ENCODE results near the gene CNDP1. TPM values are rescaled to one million over a fixed set of nuclear protein-coding genes. Genes with fewer than 3 reads are reported as not detected.

The CNDP1 gene
- polyA plus RNA-seq, 1 of the 3 experiments (the other 2 are of a cell fraction): not detected

DNA sequence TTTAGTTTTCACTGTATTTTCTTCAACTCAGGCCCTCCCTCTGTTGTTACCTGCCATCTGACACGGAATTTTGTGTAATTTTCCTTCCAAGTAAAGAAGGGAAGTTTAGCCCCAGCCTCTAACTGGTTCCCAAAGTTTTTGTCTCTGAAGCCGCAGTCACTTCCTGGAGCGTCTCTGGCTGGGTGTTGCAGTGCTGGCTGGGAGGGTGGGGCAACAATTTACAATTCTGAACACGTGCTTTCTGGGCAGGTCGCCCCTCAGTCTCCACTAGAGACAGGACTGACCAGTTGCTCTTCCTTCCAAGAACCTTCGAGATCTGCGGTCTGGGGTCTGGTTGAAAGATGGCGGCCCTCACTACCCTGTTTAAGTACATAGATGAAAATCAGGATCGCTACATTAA is 34.7 kb upstream of the CNDP1 start:
- CTCF ChIA-PET: interaction anchor here (1.0 kb wide), 1 partner anchor 53 kb away, joined by 3 read pairs; no protein-coding TSS in a partner anchor
- Histone ChIP-seq H3K36me3 (replicated peaks in 1 of 2; ENCODE audit: control insufficient read depth in 1 of 2, insufficient read depth in 2 of 2, low read length in 1 of 2) (peaks cover 23 to 29% of the 10 kb centered on the region in 2 experiments), H3K9me3 (no peaks in the 10 kb centered on the region), H3K9me2 (no peaks in the 10 kb centered on the region), H3K4me1 (ENCODE audit: control insufficient read depth in 1 of 2, insufficient read depth in 2 of 2, low read depth in 1 of 2, low read length in 1 of 2) (peaks cover 0 to 4% of the 10 kb centered on the region in 2 experiments; a peak in 1 of 4 replicates), H3K4me3 (ENCODE audit: low read depth in 2 of 2, low read length in 1 of 2) (no peak overlapping the region), H3K27ac (ENCODE audit: low read depth in 2 of 2, low read length in 1 of 2) (no peak overlapping the region), H3K4me2 (no peak overlapping the region), H3K27me3 (ENCODE audit: insufficient read depth) (no peaks in the 10 kb centered on the region), H4K20me1 (ENCODE audit: insufficient read depth) (no peaks in the 10 kb centered on the region), H2AFZ (ENCODE audit: low read depth) (no peak overlapping the region), H3K79me2 (ENCODE audit: insufficient read depth) (peaks cover 30% of the 10 kb centered on the region), H3K9ac (no peak overlapping the region), H3F3A (replicated peaks; ENCODE audit: insufficient read depth) (no peaks in the 10 kb centered on the region)
- no peak for TF ChIP-seq EZH2phosphoT487 (IDR thresholded peaks at IDR 0.05; ENCODE audit: borderline replicate concordance, low read depth)
- TF ChIP-seq RCOR1 (IDR thresholded peaks at IDR 0.05; ENCODE audit: low read length): no peak
- TF ChIP-seq RFX5 (IDR thresholded peaks at IDR 0.05; ENCODE audit: low read length): no peak
- TF ChIP-seq, protein P1, sequence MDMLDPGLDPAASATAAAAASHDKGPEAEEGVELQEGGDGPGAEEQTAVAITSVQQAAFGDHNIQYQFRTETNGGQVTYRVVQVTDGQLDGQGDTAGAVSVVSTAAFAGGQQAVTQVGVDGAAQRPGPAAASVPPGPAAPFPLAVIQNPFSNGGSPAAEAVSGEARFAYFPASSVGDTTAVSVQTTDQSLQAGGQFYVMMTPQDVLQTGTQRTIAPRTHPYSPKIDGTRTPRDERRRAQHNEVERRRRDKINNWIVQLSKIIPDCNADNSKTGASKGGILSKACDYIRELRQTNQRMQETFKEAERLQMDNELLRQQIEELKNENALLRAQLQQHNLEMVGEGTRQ (IDR thresholded peaks at IDR 0.05; ENCODE audit: borderline replicate concordance, low read depth, low read length): no peak
- TF ChIP-seq RAD21 (IDR thresholded peaks at IDR 0.05; ENCODE audit: low read length): no peak
- TF ChIP-seq FOSL2 (IDR thresholded peaks at IDR 0.05; ENCODE audit: borderline replicate concordance, low read depth): no peak
- TF ChIP-seq SIN3A (IDR thresholded peaks at IDR 0.05; ENCODE audit: borderline replicate concordance, low read depth, low read length): no peak
- no peak for TF ChIP-seq NFIC (IDR thresholded peaks at IDR 0.05; ENCODE audit: borderline replicate concordance)
- no peak for TF ChIP-seq SMC3 (IDR thresholded peaks at IDR 0.05; ENCODE audit: low read depth, low read length)
- TF ChIP-seq RXRA (IDR thresholded peaks at IDR 0.05; ENCODE audit: borderline replicate concordance, low read depth): no peak
- TF ChIP-seq, protein P2, sequence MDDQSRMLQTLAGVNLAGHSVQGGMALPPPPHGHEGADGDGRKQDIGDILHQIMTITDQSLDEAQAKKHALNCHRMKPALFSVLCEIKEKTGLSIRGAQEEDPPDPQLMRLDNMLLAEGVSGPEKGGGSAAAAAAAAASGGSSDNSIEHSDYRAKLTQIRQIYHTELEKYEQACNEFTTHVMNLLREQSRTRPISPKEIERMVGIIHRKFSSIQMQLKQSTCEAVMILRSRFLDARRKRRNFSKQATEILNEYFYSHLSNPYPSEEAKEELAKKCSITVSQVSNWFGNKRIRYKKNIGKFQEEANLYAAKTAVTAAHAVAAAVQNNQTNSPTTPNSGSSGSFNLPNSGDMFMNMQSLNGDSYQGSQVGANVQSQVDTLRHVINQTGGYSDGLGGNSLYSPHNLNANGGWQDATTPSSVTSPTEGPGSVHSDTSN (IDR thresholded peaks at IDR 0.05): no peak
- TF ChIP-seq POLR2AphosphoS5 (IDR thresholded peaks at IDR 0.05; ENCODE audit: low read depth, low read length): no peak
- TF ChIP-seq, protein P3, sequence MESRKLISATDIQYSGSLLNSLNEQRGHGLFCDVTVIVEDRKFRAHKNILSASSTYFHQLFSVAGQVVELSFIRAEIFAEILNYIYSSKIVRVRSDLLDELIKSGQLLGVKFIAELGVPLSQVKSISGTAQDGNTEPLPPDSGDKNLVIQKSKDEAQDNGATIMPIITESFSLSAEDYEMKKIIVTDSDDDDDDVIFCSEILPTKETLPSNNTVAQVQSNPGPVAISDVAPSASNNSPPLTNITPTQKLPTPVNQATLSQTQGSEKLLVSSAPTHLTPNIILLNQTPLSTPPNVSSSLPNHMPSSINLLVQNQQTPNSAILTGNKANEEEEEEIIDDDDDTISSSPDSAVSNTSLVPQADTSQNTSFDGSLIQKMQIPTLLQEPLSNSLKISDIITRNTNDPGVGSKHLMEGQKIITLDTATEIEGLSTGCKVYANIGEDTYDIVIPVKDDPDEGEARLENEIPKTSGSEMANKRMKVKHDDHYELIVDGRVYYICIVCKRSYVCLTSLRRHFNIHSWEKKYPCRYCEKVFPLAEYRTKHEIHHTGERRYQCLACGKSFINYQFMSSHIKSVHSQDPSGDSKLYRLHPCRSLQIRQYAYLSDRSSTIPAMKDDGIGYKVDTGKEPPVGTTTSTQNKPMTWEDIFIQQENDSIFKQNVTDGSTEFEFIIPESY (IDR thresholded peaks at IDR 0.05; ENCODE audit: borderline replicate concordance, low read depth): no peak
- TF ChIP-seq, protein P4, sequence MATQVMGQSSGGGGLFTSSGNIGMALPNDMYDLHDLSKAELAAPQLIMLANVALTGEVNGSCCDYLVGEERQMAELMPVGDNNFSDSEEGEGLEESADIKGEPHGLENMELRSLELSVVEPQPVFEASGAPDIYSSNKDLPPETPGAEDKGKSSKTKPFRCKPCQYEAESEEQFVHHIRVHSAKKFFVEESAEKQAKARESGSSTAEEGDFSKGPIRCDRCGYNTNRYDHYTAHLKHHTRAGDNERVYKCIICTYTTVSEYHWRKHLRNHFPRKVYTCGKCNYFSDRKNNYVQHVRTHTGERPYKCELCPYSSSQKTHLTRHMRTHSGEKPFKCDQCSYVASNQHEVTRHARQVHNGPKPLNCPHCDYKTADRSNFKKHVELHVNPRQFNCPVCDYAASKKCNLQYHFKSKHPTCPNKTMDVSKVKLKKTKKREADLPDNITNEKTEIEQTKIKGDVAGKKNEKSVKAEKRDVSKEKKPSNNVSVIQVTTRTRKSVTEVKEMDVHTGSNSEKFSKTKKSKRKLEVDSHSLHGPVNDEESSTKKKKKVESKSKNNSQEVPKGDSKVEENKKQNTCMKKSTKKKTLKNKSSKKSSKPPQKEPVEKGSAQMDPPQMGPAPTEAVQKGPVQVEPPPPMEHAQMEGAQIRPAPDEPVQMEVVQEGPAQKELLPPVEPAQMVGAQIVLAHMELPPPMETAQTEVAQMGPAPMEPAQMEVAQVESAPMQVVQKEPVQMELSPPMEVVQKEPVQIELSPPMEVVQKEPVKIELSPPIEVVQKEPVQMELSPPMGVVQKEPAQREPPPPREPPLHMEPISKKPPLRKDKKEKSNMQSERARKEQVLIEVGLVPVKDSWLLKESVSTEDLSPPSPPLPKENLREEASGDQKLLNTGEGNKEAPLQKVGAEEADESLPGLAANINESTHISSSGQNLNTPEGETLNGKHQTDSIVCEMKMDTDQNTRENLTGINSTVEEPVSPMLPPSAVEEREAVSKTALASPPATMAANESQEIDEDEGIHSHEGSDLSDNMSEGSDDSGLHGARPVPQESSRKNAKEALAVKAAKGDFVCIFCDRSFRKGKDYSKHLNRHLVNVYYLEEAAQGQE (IDR thresholded peaks at IDR 0.05; ENCODE audit: low read depth, low read length): no peak
- TF ChIP-seq, protein P5, sequence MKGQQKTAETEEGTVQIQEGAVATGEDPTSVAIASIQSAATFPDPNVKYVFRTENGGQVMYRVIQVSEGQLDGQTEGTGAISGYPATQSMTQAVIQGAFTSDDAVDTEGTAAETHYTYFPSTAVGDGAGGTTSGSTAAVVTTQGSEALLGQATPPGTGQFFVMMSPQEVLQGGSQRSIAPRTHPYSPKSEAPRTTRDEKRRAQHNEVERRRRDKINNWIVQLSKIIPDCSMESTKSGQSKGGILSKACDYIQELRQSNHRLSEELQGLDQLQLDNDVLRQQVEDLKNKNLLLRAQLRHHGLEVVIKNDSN (IDR thresholded peaks at IDR 0.05; ENCODE audit: borderline replicate concordance, low read depth): no peak
- TF ChIP-seq, protein P6, sequence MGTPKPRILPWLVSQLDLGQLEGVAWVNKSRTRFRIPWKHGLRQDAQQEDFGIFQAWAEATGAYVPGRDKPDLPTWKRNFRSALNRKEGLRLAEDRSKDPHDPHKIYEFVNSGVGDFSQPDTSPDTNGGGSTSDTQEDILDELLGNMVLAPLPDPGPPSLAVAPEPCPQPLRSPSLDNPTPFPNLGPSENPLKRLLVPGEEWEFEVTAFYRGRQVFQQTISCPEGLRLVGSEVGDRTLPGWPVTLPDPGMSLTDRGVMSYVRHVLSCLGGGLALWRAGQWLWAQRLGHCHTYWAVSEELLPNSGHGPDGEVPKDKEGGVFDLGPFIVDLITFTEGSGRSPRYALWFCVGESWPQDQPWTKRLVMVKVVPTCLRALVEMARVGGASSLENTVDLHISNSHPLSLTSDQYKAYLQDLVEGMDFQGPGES (IDR thresholded peaks at IDR 0.05; ENCODE audit: low read depth, low read length): no peak
- TF ChIP-seq ELF1 (IDR thresholded peaks at IDR 0.05): no peak
- no peak for TF ChIP-seq JUND (IDR thresholded peaks at IDR 0.05)
- no peak for TF ChIP-seq TAF1 (IDR thresholded peaks at IDR 0.05; ENCODE audit: borderline replicate concordance, low read depth, low read length)
- no peak for DNase-seq
- WGBS (ENCODE audit: low lambda C conversion rate): 95% methylated on average over 9 of the region's 9 CpGs
- POLR2A ChIA-PET: no interaction called here
